ENCODE measurements around the gene ZNF688.

ZNF688 gene

DNA sequence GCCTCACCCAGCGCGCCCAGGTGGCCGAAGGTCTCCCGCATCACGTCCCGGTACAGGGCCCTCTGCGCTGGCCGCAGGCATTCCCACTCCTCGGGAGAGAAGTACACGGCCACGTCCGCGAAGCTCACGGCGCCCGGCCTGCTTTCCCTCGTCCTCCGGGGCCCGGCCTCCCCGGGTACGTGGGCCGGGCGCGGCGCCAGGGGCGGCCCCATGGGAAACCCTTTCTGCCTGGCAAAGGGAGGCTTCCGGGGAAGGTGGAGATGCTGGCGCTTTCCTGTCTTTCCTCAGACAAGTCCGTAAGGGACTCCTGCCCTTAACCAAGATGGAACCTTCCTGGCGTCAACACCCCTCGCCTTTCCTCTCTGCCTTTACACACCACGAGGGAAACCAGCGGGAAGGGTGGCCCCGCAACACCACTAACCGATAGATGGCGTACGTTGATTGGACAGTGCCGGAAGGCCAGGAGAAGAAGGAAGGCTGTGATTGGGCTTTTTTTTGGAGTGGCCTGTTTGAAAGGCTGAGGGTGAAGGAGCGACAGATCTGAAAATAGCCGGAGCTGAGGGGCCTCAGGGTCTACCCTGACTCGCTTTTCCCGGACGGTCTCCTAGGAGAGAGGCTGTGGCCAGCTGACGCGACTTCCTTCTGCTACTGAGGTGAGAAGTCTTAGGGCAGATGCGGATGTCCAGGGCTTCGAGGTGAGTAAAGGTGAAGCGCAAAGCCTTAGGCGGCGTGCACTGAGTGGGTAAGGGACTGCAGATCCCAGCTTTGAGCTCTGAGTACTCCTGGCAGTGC lies 14.1 kb upstream of the ZNF688 start, which contains the start of gene ZNF785:
Gene ZNF785, minus strand, starts transcription at position 298 of the 792 bp plus-strand sequence. Its CDS starts 86 bp downstream, at position 212.
- peak; percentile 97 for DNase-seq (ENCODE audit: low spot score)

DNA sequence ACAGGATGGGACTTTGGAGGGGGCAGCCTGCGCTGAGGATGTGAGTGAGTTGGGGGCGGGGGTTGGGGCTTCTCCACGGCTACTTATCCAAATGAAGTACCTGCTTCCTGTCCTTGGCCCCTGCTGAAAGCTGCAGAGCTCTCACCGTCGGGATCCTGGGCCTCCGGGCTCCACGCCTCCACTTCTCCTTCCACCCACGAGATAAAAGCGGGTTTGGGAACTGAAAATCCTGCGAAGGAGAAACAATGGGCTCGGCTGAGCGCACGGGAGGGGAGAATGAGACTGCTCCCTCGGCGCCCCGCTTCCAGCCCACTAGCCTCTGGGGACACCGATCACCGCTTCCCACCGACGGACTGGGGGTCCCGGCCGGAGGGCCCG lies 13.5 kb upstream of the ZNF688 start:
- DNase-seq (ENCODE audit: low spot score) = no peak

DNA sequence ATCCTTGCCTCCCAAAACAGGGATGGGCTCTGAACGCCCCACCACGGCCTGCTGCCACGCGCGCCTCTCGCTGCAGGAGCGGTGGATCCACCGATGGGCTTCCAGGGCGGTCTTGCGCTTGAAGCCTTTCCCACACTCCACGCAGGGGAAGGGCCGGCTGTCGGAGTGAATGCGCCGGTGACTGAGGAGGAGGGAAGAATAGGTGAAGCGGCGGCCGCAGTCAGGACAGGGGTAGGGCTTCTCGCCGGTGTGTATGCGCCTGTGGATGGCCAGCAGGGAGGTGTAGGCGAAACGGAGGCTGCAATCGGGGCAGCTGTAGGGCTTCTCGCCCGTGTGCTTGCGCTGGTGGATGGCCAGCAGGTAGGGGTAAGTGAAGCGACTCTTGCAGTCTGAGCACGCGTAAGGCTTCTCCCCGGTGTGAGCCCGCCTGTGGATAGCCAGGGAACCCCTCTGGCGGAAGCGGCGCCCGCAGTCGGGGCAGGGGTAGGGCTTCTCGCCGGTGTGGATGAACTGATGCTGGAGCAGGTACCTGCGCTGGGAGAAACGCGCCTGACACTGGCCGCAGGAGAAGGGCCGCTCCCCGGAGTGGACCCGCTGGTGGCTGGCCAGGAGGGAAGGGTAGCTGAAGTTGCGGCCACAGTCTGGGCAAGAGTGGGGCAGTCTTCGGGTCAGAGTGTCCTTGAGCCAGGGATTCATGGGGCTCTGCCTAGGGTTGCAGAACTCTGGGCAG lies 11.3 kb upstream of the ZNF688 start:
- DNase-seq (ENCODE audit: low spot score) = no peak

- DNase-seq (ENCODE audit: low spot score) = no peak
Measured at GRCh38 chr16:30581457-30581856, 9.9 kb upstream of the ZNF688 start.

- no peak for DNase-seq (ENCODE audit: low spot score)
Measured at GRCh38 chr16:30574678-30575077, 3.2 kb upstream of the ZNF688 start.

- peak; percentile 36 for DNase-seq (ENCODE audit: low spot score)
Measured at GRCh38 chr16:30570636-30571444, 674 bp downstream of the ZNF688 start.

- DNase-seq (ENCODE audit: low spot score) = no peak
Measured at GRCh38 chr16:30569746-30570635, 1.5 kb downstream of the ZNF688 start.

- DNase-seq (ENCODE audit: low spot score) = no peak
Measured at GRCh38 chr16:30569281-30569680, 2.2 kb downstream of the ZNF688 start.

GRCh38 chr16:30567991-30568638 lies 3.4 kb downstream of the ZNF688 start:
- peak; percentile 26 for DNase-seq (ENCODE audit: low spot score)

DNA sequence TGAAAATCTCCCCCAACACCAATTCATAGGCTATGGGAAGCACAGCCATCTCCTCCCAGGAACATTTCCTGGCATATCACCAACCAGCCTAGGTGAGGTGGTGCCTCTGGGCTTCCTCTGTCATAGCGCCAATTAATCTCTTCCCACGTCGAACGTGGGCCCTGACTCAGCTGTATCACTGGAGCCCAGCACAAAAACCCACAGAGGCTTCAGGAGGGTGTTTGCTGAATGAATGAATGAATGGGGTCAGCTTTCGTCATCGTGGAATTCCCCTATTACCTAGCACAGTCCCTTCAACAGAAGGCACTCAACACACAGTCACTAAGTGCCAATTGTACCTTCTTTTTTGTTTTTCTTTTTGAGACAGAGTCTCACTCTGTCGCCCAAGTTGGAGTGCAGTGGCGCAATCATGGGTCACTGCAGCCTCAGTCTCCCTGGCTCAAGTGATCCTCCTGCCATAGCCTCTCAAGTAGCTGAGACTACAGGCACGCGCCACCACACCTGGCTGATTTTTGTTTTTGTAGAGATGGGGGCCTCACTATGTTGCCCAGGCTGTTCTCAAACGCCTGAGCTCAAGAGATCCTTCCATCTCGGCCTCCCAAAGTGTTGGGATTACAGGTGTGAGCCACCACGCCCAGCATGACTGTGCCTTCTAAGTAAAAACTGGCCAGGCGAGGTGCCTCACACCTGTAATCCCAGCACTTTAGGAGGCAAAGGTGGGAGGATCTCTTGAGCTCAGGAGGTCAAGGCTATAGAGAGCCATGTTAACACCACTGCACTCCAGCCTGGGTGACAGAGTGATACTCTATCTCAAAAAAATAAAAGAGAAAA lies 4.1 kb downstream of the ZNF688 start:
- no peak for DNase-seq (ENCODE audit: low spot score)

DNA sequence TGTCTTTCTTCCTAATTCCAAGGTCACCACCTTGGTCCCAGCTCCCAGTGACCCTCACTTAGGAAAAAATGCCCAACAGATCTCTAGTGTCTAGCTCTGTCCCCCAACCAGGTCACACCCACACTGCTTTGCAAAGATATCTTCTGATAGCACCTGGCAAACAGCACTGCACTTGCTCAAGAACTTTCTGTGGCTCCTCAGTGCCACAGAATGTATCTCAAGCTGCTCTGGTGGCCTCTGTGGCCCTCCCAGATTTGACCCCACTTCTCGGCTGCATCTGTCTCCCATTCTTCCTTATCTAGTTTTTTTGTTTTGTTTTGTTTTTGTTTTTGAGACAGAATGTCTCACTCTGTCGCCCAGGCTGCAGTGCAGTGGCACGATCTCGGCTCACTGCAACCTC lies 5.0 kb downstream of the ZNF688 start:
- no peak for DNase-seq (ENCODE audit: low spot score)

GRCh38 chr16:30565984-30566383 lies 5.5 kb downstream of the ZNF688 start:
- DNase-seq (ENCODE audit: low spot score) = no peak

- DNase-seq (ENCODE audit: low spot score) = no peak
Measured at GRCh38 chr16:30565526-30565925, 6.0 kb downstream of the ZNF688 start.

DNA sequence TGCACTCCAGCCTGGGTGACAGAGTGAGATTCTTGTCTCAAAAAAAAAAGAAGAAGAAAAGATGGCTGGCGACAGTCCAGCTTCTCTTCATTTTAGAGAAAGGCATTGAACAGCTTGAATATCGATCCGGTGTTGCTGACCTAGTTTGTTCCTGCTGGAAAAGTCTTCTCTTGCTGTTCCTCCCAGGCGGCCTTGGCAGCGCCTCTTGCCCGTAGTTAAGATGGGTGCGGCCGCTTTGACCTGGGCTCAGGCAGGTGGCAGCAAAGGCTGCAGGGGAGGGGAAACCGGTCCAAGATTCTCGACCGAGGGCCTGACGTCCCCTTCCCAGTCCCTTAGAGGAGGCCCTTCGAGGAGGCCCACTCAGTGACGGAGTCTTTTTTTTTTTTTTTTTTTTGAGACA lies 9.5 kb downstream of the ZNF688 start:
- no peak for DNase-seq (ENCODE audit: low spot score)

DNA sequence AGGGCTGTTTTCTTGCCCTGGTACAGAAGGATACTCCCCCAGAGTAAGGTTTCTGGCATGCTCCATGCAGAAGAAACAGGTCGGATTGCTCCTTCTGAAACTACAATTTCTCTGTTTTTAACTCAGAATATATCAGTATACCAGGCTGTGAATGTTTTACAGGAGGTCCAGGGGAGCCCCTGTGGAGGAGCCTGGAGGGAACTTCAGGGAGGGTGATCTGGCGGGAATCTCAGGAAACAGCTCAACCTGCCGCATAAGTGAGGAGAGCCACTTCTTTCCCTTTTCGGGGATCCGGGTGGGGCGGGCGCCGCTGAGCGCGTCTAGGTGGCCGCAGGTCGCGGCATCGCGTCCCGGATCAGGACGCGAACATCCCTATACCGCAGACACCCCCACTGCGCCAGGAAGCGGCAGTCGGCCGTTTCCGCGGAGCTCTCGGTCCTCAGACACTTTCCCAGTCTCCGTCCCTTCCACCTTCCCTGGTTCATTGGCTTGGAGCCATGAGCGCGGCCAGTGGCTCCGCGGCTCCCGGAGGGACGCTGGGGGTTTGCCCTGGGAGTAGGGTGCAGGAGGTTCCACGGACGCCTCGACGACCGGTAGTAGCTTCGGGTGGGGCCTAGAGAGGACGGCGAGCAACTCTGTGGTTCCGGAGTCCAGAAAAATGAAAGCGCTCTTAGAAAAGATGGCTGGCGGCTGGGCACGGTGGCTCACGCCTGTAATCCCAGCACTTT lies 10.3 kb downstream of the ZNF688 start:
- peak; percentile 26 for DNase-seq (ENCODE audit: low spot score)

DNA sequence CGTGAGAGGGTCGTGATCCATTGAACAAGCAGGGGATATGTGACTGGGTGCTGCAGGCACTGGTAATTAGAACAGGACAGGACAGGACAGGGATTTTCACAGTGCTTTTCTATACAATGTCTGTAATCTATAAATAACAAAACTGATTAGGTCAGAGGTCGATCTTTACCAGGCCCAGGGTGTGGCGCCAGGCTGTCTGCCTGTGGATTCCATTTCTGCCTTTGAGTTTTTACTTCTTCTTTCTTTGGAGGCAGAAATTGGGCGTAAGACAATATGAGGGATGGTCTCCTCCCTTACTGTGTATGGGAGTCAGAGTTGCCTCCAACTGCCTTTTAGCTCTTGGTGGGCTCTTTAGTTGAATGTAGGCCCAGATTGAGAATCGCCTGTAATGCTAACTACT lies 11.8 kb downstream of the ZNF688 start:
- DNase-seq (ENCODE audit: low spot score) = no peak

- DNase-seq (ENCODE audit: low spot score) = no peak
Measured at GRCh38 chr16:30558789-30559377, 12.6 kb downstream of the ZNF688 start.

DNA sequence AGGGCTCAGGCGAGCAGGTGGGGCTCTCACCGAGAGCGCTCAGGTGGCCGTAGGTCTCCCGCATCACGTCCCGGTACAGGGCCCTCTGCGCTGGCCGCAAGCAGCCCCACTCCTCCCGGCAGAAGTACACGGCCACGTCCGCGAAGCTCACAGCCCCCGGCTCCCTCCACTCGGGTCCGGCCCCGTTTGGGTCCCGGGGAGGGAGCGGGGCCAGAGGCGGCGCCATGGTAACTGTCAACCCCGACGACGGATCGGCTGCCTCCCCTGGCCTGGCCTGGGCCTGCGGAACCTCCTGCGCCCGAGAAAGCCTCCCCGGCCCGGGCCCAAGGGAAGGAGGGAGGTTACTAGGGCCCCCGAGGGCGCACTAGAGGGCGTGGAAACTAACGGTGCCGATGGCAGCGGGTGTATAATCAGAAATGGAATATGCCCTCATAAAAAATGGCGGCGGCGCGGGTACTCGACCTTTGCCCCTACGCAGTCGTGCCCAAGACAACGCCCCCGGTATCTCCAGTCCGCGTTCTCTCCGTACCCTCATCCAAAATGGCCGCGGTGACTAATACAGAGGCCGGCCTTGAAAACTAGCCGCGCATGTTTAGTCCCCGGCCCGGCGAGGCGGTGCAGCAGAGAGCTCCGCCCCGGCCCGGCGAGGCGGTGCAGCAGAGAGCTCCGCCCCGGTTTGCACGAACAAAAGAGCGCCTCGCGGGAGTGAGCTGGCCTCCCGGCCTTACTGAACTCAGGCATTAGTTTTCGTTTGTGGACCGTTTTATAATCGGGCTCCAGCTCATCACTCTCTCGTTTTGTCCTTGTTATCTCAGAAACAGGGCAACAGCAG lies 13.3 kb downstream of the ZNF688 start, which contains the start of gene ZNF764:
Gene ZNF764, minus strand, starts transcription at position 418 of the 832 bp plus-strand sequence. Its CDS starts 192 bp downstream, at position 226.
- peak; percentile 93 for DNase-seq (ENCODE audit: low spot score)
